H1 (cell line): Measurements from ENCODE around the gene OGFR.

ENCODE experiments used
- CBX8 ChIP-seq: fragments of 300-800, 300-1000 bp; sonication (generic); IDR thresholded peaks from 2 replicates; pipeline ENCODE4 v1.7.1; 2016; ENCODE audit warnings: low read depth, low read length, borderline replicate concordance
- CREB1 ChIP-seq: IDR thresholded peaks from 2 replicates; pipeline ENCODE4 v1.6.1; 2012; ENCODE audit warnings: inconsistent platforms
- EP300 ChIP-seq, 2 experiments: IDR thresholded peaks; 1 replicate in 1 of 2; 2 replicates in 1 of 2; pipeline ENCODE4 v1.6.1; 2011 to 2012; ENCODE audit warnings: low read depth in 2 of 2, low read length in 2 of 2, mild to moderate bottlenecking in 2 of 2, borderline replicate concordance in 1 of 2, inconsistent platforms in 1 of 2, moderate library complexity in 1 of 2
- EZH2 ChIP-seq: fragments of 200-600 bp; sonication (generic); IDR thresholded peaks from 2 replicates; pipeline ENCODE4 v1.7.1; 2012; ENCODE audit warnings: low read depth, mild to moderate bottlenecking, moderate library complexity, low read length, inconsistent platforms; ENCODE audit not compliant: severe bottlenecking
- FOSL1 ChIP-seq: IDR thresholded peaks from 2 replicates; pipeline ENCODE4 v1.6.1; 2011; ENCODE audit warnings: mild to moderate bottlenecking, low read depth, low read length, moderate library complexity; ENCODE audit not compliant: insufficient read depth
- GABPA ChIP-seq: IDR thresholded peaks from 2 replicates; pipeline ENCODE4 v1.6.1; 2011; ENCODE audit warnings: mild to moderate bottlenecking, low read length, moderate library complexity, borderline replicate concordance; ENCODE audit not compliant: insufficient read depth
- GTF2F1 ChIP-seq: IDR thresholded peaks from 2 replicates; pipeline ENCODE4 v1.6.1; 2012; ENCODE audit warnings: low read depth, low read length, improper control_type of control experiment, borderline replicate concordance
- POLR2A ChIP-seq, 2 experiments: IDR thresholded peaks; 1 replicate in 1 of 2; 2 replicates in 1 of 2; pipeline ENCODE4 v1.6.1; 2011; ENCODE audit warnings: low read depth in 2 of 2, low read length in 2 of 2, mild to moderate bottlenecking in 2 of 2; ENCODE audit errors: control extremely low read depth in 1 of 2
- POLR2AphosphoS5 ChIP-seq: IDR thresholded peaks from 2 replicates; pipeline ENCODE4 v1.6.1; 2011; ENCODE audit warnings: low read depth, low read length
- RAD21 ChIP-seq, 2 experiments: IDR thresholded peaks in 1 of 2; conservative IDR thresholded peaks in 1 of 2; 2 replicates each; pipeline ENCODE4 v1.6.1; 2011; ENCODE audit warnings: low read depth in 2 of 2, low read length in 2 of 2, improper control_type of control experiment in 1 of 2, inconsistent platforms in 1 of 2, mild to moderate bottlenecking in 1 of 2, moderate library complexity in 1 of 2
- SIN3A ChIP-seq, 2 experiments: IDR thresholded peaks in 1 of 2; conservative IDR thresholded peaks in 1 of 2; 2 replicates each; pipeline ENCODE4 v1.6.1; 2011 to 2012; ENCODE audit warnings: low read length in 2 of 2, improper control_type of control experiment in 1 of 2, low read depth in 1 of 2, mild to moderate bottlenecking in 1 of 2
- TF ChIP-seq, protein P1 (sequence below), 3 experiments: IDR thresholded peaks; 1 replicate in 2 of 3; 2 replicates in 1 of 3; pipeline versions ENCODE4 v1.5.1 to v1.6.1; 2011; ENCODE audit warnings: low read length in 3 of 3, mild to moderate bottlenecking in 3 of 3, inconsistent platforms in 2 of 3, low read depth in 1 of 3, moderate library complexity in 1 of 3; ENCODE audit not compliant: insufficient read depth in 1 of 3; ENCODE audit errors: control extremely low read depth in 1 of 3
- TF ChIP-seq, protein P2 (sequence below): IDR thresholded peaks from 2 replicates; pipeline ENCODE4 v1.6.1; 2011; ENCODE audit warnings: low read length, improper control_type of control experiment

DNA sequence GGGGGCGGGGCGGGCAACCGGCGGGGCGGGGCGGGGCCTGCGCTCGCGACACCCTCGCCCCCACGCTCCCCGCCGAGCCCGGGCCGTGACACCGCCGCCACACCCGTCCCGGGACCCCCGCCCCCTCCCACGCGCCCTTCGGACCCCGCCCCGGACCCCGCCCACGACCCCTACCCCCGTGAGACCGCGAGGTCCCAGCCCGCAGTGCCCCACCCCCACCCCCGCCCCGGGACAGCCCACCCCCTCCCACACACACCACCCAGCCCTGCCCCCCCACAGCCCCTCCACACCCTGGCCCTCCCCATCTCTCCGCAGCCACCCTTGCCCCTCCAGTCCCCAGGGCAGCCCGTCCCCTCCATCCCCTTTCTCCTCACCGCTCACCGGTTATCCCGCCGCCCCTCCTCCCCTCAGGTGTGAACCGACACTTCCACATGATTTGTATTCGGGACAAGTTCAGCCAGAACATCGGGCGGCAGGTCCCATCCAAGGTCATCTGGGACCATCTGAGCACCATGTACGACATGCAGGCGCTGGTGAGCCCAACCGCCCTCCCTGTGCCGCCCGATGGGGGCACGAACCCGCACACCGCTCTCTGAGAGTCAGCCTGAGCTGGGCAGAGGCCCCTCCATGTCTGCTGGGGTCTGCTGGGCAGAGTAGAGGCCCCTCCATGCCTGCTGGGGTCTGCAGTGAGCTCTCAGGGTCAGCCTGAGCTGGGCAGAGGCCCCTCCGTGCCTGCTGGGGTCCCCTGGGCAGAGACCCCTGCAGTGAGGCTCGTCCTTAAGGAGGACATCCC lies 7.7 kb upstream of the OGFR start:
- TF ChIP-seq EZH2, result no peak
- TF ChIP-seq, protein P1, sequence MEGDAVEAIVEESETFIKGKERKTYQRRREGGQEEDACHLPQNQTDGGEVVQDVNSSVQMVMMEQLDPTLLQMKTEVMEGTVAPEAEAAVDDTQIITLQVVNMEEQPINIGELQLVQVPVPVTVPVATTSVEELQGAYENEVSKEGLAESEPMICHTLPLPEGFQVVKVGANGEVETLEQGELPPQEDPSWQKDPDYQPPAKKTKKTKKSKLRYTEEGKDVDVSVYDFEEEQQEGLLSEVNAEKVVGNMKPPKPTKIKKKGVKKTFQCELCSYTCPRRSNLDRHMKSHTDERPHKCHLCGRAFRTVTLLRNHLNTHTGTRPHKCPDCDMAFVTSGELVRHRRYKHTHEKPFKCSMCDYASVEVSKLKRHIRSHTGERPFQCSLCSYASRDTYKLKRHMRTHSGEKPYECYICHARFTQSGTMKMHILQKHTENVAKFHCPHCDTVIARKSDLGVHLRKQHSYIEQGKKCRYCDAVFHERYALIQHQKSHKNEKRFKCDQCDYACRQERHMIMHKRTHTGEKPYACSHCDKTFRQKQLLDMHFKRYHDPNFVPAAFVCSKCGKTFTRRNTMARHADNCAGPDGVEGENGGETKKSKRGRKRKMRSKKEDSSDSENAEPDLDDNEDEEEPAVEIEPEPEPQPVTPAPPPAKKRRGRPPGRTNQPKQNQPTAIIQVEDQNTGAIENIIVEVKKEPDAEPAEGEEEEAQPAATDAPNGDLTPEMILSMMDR (IDR thresholded peaks at IDR 0.05; ENCODE audit: control extremely low read depth in 1 of 3, insufficient read depth in 1 of 3, low read depth in 1 of 3, low read length in 3 of 3), result no peak
- no peak for TF ChIP-seq EP300 (IDR thresholded peaks at IDR 0.05; ENCODE audit: borderline replicate concordance in 1 of 2, low read depth in 2 of 2, low read length in 2 of 2)
- no peak for TF ChIP-seq FOSL1
- no peak for TF ChIP-seq POLR2AphosphoS5
- TF ChIP-seq CBX8, result no peak
- no peak for TF ChIP-seq RAD21 (IDR thresholded peaks at IDR 0.05 in 1 of 2, conservative IDR thresholded peaks at IDR 0.05 in 1 of 2; ENCODE audit: low read depth in 2 of 2, low read length in 2 of 2)
- TF ChIP-seq GABPA, result no peak
- no peak for TF ChIP-seq POLR2A (IDR thresholded peaks at IDR 0.05; ENCODE audit: control extremely low read depth in 1 of 2, low read depth in 2 of 2, low read length in 2 of 2)
- no peak for TF ChIP-seq SIN3A (conservative IDR thresholded peaks at IDR 0.05 in 1 of 2, IDR thresholded peaks at IDR 0.05 in 1 of 2; ENCODE audit: low read depth in 1 of 2, low read length in 2 of 2)
- TF ChIP-seq, protein P2, sequence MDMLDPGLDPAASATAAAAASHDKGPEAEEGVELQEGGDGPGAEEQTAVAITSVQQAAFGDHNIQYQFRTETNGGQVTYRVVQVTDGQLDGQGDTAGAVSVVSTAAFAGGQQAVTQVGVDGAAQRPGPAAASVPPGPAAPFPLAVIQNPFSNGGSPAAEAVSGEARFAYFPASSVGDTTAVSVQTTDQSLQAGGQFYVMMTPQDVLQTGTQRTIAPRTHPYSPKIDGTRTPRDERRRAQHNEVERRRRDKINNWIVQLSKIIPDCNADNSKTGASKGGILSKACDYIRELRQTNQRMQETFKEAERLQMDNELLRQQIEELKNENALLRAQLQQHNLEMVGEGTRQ, result no peak
- no peak for TF ChIP-seq CREB1
- no peak for TF ChIP-seq GTF2F1
